Lower lobe of right lung (tissue), 2 donors: ENCODE results near the gene METRN. TPM values are rescaled to one million over a fixed set of nuclear protein-coding genes. Genes with fewer than 3 reads are reported as not detected.

ENCODE experiments used
- ATAC-seq, 2 donors: fragments of 200-7000 bp; cut with Tn5 transposase; one replicate each; pipeline ENCODE4 v1.9.1; 2020 to 2022; ENCODE audit warnings: mild to moderate bottlenecking in 2 of 2, moderate library complexity in 2 of 2
- DNase-seq: peaks from one replicate; pipeline ENCODE4 v3.0.0-alpha.2; 2020
- H3K27ac ChIP-seq: fragments of 200-600 bp; one replicate; pipeline ENCODE4 v1.8.0; 2022
- H3K27me3 ChIP-seq: fragments of 200-600 bp; one replicate; pipeline ENCODE4 v1.8.0; 2022; ENCODE audit warnings: low read depth
- H3K36me3 ChIP-seq: fragments of 200-600 bp; one replicate; pipeline ENCODE4 v1.8.0; 2022; ENCODE audit warnings: mild to moderate bottlenecking
- H3K4me1 ChIP-seq: fragments of 200-600 bp; one replicate; pipeline ENCODE4 v1.8.0; 2022
- H3K4me3 ChIP-seq: fragments of 200-600 bp; one replicate; pipeline ENCODE4 v1.8.0; 2022; ENCODE audit warnings: mild to moderate bottlenecking
- H3K9me3 ChIP-seq: fragments of 200-600 bp; one replicate; pipeline ENCODE4 v1.8.0; 2022
- CTCF ChIP-seq: fragments of 200-600 bp; IDR thresholded peaks from one replicate; pipeline ENCODE4 v1.8.0; 2022; ENCODE audit warnings: antibody characterized with exemption, mild to moderate bottlenecking
- intact Hi-C: fragments of 100-400 bp; cut with DNase I; formaldehyde crosslinking; loops from one replicate; pipeline ENCODE4 v1.11.0; 2022
- total RNA-seq: library from RNA; stranded (reverse); fragmentation: NEBNext Ultra II Directional; extraction: Animal tissue kit (Norgen Biotek cat#: 25700); gene quantifications from one replicate; pipeline ENCODE4 v1.2.1, GENCODE V29; 2021
- donor health status: DM: no; HTN: yes; CAD: no; lungs with severe emphysema.

Gene METRN
- total RNA-seq, 1 donor from 2014 or later = 35.9 TPM

GRCh38 chr16:679814-680624 lies 34.9 kb upstream of the METRN start, which contains the start of gene STUB1:
STUB1 (plus strand) TSS chr16:680410; CDS start chr16:680526, 116 bp downstream.
- ATAC-seq = peak; percentile 84 to 88
- Histone ChIP-seq H3K27me3 (peaks cover 11% of the 10 kb centered on the region), H3K4me1 (peaks cover 50% of the 10 kb centered on the region), H3K9me3 (no peaks in the 10 kb centered on the region), H3K27ac (peak within 1 kb of the TSS; percentile 88), H3K4me3 (peak within 1 kb of the TSS; percentile 71), H3K36me3 (peaks cover 20% of the 10 kb centered on the region)
- intact Hi-C loops = no loop called here
- TF ChIP-seq CTCF = no peak
- DNase-seq = peak; percentile 90

- Histone ChIP-seq H3K4me1 (peaks cover 50% of the 10 kb centered on the region), H3K4me3 (peak overlapping the region; percentile 71), H3K27me3 (peaks cover 11% of the 10 kb centered on the region), H3K27ac (peak overlapping the region; percentile 88), H3K9me3 (no peaks in the 10 kb centered on the region), H3K36me3 (peaks cover 20% of the 10 kb centered on the region)
- ATAC-seq = no peak
- DNase-seq = no peak
- TF ChIP-seq CTCF = no peak
- intact Hi-C loops = no loop called here
Measured at GRCh38 chr16:680625-680945, 34.3 kb upstream of the METRN start.

GRCh38 chr16:680967-681745 lies 33.8 kb upstream of the METRN start:
- peaks cover 55% of the 10 kb centered on the region for H3K4me1 ChIP-seq
- DNase-seq = peak; percentile 68
- ATAC-seq = no peak

GRCh38 chr16:681746-682427 lies 33.0 kb upstream of the METRN start:
- intact Hi-C loops = no loop called here
- no peak for DNase-seq
- Histone ChIP-seq H3K4me1 (peaks cover 55% of the 10 kb centered on the region), H3K27ac (no peak overlapping the region), H3K36me3 (peaks cover 30% of the 10 kb centered on the region), H3K27me3 (peaks cover 3% of the 10 kb centered on the region), H3K9me3 (no peaks in the 10 kb centered on the region), H3K4me3 (peak overlapping the region; percentile 71)
- ATAC-seq = no peak
- TF ChIP-seq CTCF = no peak

More at GRCh38 chr16:680967-681745, 33.8 kb upstream of the METRN start:
- intact Hi-C loops = no loop called here
- peak overlapping the region; percentile 71 for H3K4me3 ChIP-seq
- H3K27ac ChIP-seq = peak overlapping the region; percentile 88
- no peaks in the 10 kb centered on the region for H3K9me3 ChIP-seq
- no peak for TF ChIP-seq CTCF
- peaks cover 11% of the 10 kb centered on the region for H3K27me3 ChIP-seq
- H3K36me3 ChIP-seq = peaks cover 23% of the 10 kb centered on the region
